RWPE2 (cell line): ENCODE measurements around the gene BRINP2.

Experiments used
- ATAC-seq: fragments of 200-7000 bp; cut with Tn5 transposase; 3 replicates; pipeline ENCODE4 v1.9.1; 2021; ENCODE audit warnings: low read depth
- DNase-seq: peaks from one replicate; pipeline ENCODE4 v3.0.0-alpha.2; 2020; ENCODE audit warnings: low spot score
- H3K27ac ChIP-seq: fragments of 450-650 bp; 2 replicates; pipeline ENCODE4 v1.5.1; 2017; ENCODE audit warnings: mild to moderate bottlenecking; ENCODE audit not compliant: poor library complexity, severe bottlenecking
- H3K27me3 ChIP-seq: fragments of 250-450 bp; sonication (Bioruptor Pico); 2 replicates; pipeline ENCODE4 v1.5.1; 2021; ENCODE audit warnings: mild to moderate bottlenecking, moderate library complexity; ENCODE audit not compliant: insufficient read depth, poor library complexity, severe bottlenecking
- H3K36me3 ChIP-seq: fragments of 250-450 bp; sonication (Bioruptor Pico); 2 replicates; pipeline ENCODE4 v1.5.1; 2020; ENCODE audit warnings: low read depth, mild to moderate bottlenecking, moderate library complexity
- H3K4me1 ChIP-seq: fragments of 250-450 bp; sonication (Bioruptor Pico); 2 replicates; pipeline ENCODE4 v1.5.1; 2021; ENCODE audit warnings: mild to moderate bottlenecking, moderate library complexity; ENCODE audit not compliant: insufficient read depth, poor library complexity, severe bottlenecking
- H3K4me3 ChIP-seq: fragments of 250-450 bp; sonication (Bioruptor Pico); 2 replicates; pipeline ENCODE4 v1.5.1; 2021; ENCODE audit warnings: mild to moderate bottlenecking, moderate library complexity; ENCODE audit not compliant: severe bottlenecking
- H3K9me3 ChIP-seq: fragments of 250-450 bp; sonication (Bioruptor Pico); 2 replicates; pipeline ENCODE4 v1.5.1; 2021; ENCODE audit warnings: mild to moderate bottlenecking, moderate library complexity; ENCODE audit not compliant: severe bottlenecking
- TF ChIP-seq, protein P1 (sequence below): fragments of 450-650 bp; IDR thresholded peaks from one replicate; pipeline ENCODE4 v1.5.1; 2017; ENCODE audit warnings: mild to moderate bottlenecking, moderate library complexity; ENCODE audit not compliant: poor library complexity, severe bottlenecking

BRINP2 gene

DNA sequence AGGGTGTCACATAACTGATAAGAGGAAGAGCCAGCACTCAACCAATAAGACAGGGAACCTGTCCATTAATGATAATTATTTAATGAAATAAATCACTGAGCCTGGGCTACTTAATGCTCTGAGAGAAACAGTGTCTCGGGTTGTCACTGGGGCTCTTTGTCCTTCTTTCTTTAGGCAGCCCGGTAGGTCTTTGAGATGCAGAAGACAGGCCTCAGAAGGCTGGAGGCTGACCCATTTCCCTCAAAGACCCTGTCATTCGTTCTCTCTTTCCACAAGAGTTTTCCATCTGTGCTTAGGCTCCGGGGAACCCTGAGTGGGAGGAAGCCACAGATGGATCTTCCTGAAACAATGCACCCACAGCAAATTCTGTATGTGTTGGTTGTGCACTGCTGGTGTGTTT is 68.2 kb downstream of the BRINP2 start:
- H3K4me3 ChIP-seq = no peak overlapping the region
- H3K36me3 ChIP-seq = no peaks in the 10 kb centered on the region
- TF ChIP-seq, protein P1, sequence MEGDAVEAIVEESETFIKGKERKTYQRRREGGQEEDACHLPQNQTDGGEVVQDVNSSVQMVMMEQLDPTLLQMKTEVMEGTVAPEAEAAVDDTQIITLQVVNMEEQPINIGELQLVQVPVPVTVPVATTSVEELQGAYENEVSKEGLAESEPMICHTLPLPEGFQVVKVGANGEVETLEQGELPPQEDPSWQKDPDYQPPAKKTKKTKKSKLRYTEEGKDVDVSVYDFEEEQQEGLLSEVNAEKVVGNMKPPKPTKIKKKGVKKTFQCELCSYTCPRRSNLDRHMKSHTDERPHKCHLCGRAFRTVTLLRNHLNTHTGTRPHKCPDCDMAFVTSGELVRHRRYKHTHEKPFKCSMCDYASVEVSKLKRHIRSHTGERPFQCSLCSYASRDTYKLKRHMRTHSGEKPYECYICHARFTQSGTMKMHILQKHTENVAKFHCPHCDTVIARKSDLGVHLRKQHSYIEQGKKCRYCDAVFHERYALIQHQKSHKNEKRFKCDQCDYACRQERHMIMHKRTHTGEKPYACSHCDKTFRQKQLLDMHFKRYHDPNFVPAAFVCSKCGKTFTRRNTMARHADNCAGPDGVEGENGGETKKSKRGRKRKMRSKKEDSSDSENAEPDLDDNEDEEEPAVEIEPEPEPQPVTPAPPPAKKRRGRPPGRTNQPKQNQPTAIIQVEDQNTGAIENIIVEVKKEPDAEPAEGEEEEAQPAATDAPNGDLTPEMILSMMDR = no peak
- ATAC-seq = no peak
- no peaks in the 10 kb centered on the region for H3K4me1 ChIP-seq
- H3K27me3 ChIP-seq = no peaks in the 10 kb centered on the region
- DNase-seq = no peak
- H3K27ac ChIP-seq = no peak overlapping the region
- H3K9me3 ChIP-seq = no peaks in the 10 kb centered on the region

DNA sequence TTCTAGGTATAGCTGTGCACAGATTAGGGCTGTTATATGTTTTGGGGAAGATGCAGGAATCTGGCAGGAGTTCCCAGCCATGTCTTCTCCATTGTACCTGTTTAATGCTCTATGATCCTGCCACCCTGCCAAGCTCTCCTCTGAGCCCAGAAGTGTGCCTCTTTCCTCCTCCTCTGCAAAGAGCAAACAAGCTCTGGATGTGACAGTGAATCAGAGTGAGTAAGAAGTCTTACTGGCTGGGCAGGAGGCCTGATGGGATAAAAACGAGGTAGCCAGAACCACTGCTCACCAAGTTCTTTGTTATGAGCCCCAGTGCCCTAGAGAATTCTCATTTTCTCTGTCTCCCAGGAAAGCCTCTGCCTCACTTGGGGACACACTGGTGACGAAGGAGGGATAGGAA is 69.0 kb downstream of the BRINP2 start:
- TF ChIP-seq, protein P1 = no peak

DNA sequence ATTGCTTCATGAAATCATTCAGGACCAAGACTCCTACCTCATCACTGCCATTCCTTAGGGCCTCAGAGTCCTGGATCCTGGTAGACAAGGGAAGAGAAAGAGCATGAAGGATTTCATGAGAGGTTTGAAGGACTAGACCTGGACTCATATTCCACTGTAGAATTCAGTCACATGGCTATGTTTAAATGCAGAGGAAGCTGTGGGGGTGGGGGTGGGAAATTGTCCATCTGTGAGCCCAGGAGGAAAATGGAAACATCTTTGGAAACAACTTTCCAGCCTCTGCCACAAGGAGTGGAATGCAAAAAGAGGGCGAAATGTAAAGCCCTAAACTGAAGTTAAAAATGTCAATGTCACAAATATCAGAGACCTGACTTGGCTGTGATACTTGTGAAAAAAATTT is 73.0 kb downstream of the BRINP2 start:
- Histone ChIP-seq H3K36me3 (no peaks in the 10 kb centered on the region), H3K27me3 (no peaks in the 10 kb centered on the region), H3K27ac (no peak overlapping the region), H3K4me3 (no peak overlapping the region), H3K9me3 (no peaks in the 10 kb centered on the region), H3K4me1 (no peaks in the 10 kb centered on the region)
- ATAC-seq (no peak), DNase-seq (no peak)
- TF ChIP-seq, protein P1 = no peak

More for the DNA sequence above, 69.0 kb downstream of the BRINP2 start:
- Histone ChIP-seq H3K4me1 (no peaks in the 10 kb centered on the region), H3K27me3 (no peaks in the 10 kb centered on the region), H3K4me3 (no peak overlapping the region), H3K36me3 (no peaks in the 10 kb centered on the region), H3K9me3 (no peaks in the 10 kb centered on the region), H3K27ac (no peak overlapping the region)
- ATAC-seq (no peak), DNase-seq (no peak)

DNA sequence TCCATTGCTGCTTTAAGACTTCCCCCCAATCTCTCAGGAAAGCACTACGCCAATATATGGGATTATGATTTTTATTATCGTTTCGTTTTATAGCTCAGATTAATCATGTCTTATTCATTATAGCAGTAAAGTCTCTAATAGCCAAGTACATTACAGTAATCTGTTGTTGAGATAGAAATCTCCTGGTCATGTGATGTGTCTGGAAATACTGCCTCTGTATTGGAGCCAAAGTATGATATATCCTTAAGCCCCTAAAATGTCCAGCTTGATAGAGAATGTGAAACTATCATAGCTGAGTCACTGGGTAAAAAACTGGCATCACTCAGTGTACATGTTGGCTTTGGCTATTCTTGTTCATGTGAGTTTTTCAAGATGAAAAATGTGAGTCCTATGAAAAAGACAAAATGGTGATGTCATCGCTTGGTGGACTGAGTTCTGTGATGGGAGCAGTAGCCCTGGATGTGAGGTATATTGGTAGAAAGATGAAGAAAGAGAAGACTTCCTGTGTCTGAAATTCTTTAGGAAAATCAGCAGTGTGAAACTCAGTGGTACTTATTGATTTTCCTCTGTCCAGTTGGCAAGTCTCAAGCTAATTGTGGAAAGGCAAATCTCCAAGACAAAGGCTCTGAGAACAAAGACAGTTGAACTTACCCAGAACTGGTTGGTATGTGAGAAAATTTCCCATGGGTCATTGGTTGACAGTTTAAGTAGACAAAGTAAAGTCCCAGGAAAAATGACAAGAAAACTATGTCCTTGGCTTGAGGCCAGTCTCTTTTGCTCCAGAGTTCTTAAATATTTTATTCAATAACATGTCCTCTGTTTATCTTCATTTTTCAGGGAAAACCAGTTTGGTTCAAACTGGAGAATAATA is 76.2 kb downstream of the BRINP2 start:
- H3K9me3 ChIP-seq = no peaks in the 10 kb centered on the region
- no peak overlapping the region for H3K4me3 ChIP-seq
- no peak for DNase-seq
- H3K27ac ChIP-seq = no peak overlapping the region
- H3K36me3 ChIP-seq = no peaks in the 10 kb centered on the region
- H3K27me3 ChIP-seq = no peaks in the 10 kb centered on the region
- H3K4me1 ChIP-seq = no peaks in the 10 kb centered on the region
- ATAC-seq = no peak
- TF ChIP-seq, protein P1 = no peak

GRCh38 chr1:177247623-177248176 is 76.9 kb downstream of the BRINP2 start:
- H3K27me3 ChIP-seq = no peaks in the 10 kb centered on the region
- no peaks in the 10 kb centered on the region for H3K4me1 ChIP-seq
- TF ChIP-seq, protein P1 = no peak
- no peak overlapping the region for H3K4me3 ChIP-seq
- DNase-seq (no peak), ATAC-seq (no peak)
- no peaks in the 10 kb centered on the region for H3K36me3 ChIP-seq
- no peaks in the 10 kb centered on the region for H3K9me3 ChIP-seq
- H3K27ac ChIP-seq = no peak overlapping the region
